Measurements from ENCODE around the gene HORMAD2. TPM values are rescaled to one million over a fixed set of nuclear protein-coding genes. Genes with fewer than 3 reads are reported as not detected.
"Not testable (repeated sequence)": the region's sequence is repeated elsewhere in the genome, so short reads cannot be mapped to it uniquely, and the experiment has no call there.

Gene HORMAD2
- polyA plus RNA-seq, 3 donors from 2014 or later = not detected

GRCh38 chr22:30045494-30045887 lies 34.8 kb upstream of the HORMAD2 start:
- H3K27me3 Mint-ChIP-seq (ENCODE audit: low read depth in 3 of 3) = peaks cover 0 to 6% (median 0%) of the 10 kb centered on the region in 3 donors
- H3K4me3 Mint-ChIP-seq = no peak overlapping the region
- no peak for DNase-seq
- no peaks in the 10 kb centered on the region for H3K36me3 Mint-ChIP-seq
- H3K4me1 Mint-ChIP-seq = peaks cover 5 to 11% of the 10 kb centered on the region in 2 donors
- H3K27ac Mint-ChIP-seq = no peak overlapping the region
- H3K9me3 Mint-ChIP-seq = peaks cover 0 to 1% (median 0%) of the 10 kb centered on the region in 6 donors

GRCh38 chr22:30045901-30046715 lies 34.2 kb upstream of the HORMAD2 start:
- Mint-ChIP-seq H3K4me3 (no peak overlapping the region), H3K36me3 (no peaks in the 10 kb centered on the region), H3K27ac (no peak overlapping the region), H3K27me3 (ENCODE audit: low read depth in 3 of 3) (peaks cover 0 to 6% (median 0%) of the 10 kb centered on the region in 3 donors), H3K9me3 (peaks cover 0 to 1% (median 0%) of the 10 kb centered on the region in 6 donors), H3K4me1 (peaks cover 5 to 11% of the 10 kb centered on the region in 2 donors)
- no peak for DNase-seq

GRCh38 chr22:30046716-30047363 lies 33.4 kb upstream of the HORMAD2 start:
- no peak for DNase-seq
- peaks cover 0 to 6% (median 2%) of the 10 kb centered on the region in 3 donors for H3K27me3 Mint-ChIP-seq (ENCODE audit: low read depth in 3 of 3)
- peaks cover 0 to 1% (median 0%) of the 10 kb centered on the region in 6 donors for H3K9me3 Mint-ChIP-seq
- no peaks in the 10 kb centered on the region for H3K36me3 Mint-ChIP-seq
- H3K4me1 Mint-ChIP-seq = peaks cover 5 to 11% of the 10 kb centered on the region in 2 donors
- peak overlapping the region in 1 of 6 donors; percentile 46 for H3K27ac Mint-ChIP-seq
- H3K4me3 Mint-ChIP-seq = peak overlapping the region in 3 of 5 donors; percentile 11 to 48 (median 28)

GRCh38 chr22:30047364-30047738 lies 32.9 kb upstream of the HORMAD2 start:
- Mint-ChIP-seq H3K36me3 (no peaks in the 10 kb centered on the region), H3K4me3 (peak overlapping the region in 3 of 5 donors; percentile 11 to 48 (median 28)), H3K27ac (peak overlapping the region in 1 of 6 donors; percentile 46), H3K27me3 (ENCODE audit: low read depth in 3 of 3) (peaks cover 0 to 4% (median 3%) of the 10 kb centered on the region in 3 donors), H3K9me3 (peaks cover 0 to 1% (median 0%) of the 10 kb centered on the region in 6 donors), H3K4me1 (peaks cover 5 to 11% of the 10 kb centered on the region in 2 donors)
- DNase-seq = peak; percentile 5 to 41 (median 26)

GRCh38 chr22:30048681-30049080 lies 31.6 kb upstream of the HORMAD2 start:
- DNase-seq = no peak
- Mint-ChIP-seq H3K4me3 (no peak overlapping the region), H3K4me1 (peaks cover 5 to 11% of the 10 kb centered on the region in 2 donors), H3K27me3 (ENCODE audit: low read depth in 3 of 3) (peaks cover 0 to 3% (median 0%) of the 10 kb centered on the region in 3 donors), H3K36me3 (no peaks in the 10 kb centered on the region), H3K27ac (no peak overlapping the region), H3K9me3 (peaks cover 0 to 1% (median 0%) of the 10 kb centered on the region in 6 donors)

- Mint-ChIP-seq H3K4me3 (no peak overlapping the region), H3K36me3 (peaks cover 0 to 4% (median 3%) of the 10 kb centered on the region in 3 donors), H3K27me3 (ENCODE audit: low read depth in 3 of 3) (peaks cover 0 to 5% (median 2%) of the 10 kb centered on the region in 3 donors), H3K4me1 (no peaks in the 10 kb centered on the region), H3K27ac (no peak overlapping the region), H3K9me3 (peaks cover 0 to 11% (median 5%) of the 10 kb centered on the region in 6 donors)
- no peak for DNase-seq
Measured at GRCh38 chr22:30054067-30054763, 26.0 kb upstream of the HORMAD2 start.

- H3K4me3 Mint-ChIP-seq = no peak overlapping the region
- H3K9me3 Mint-ChIP-seq = peaks cover 0 to 11% (median 6%) of the 10 kb centered on the region in 6 donors
- no peaks in the 10 kb centered on the region for H3K4me1 Mint-ChIP-seq
- DNase-seq = no peak
- peaks cover 0 to 5% (median 2%) of the 10 kb centered on the region in 3 donors for H3K27me3 Mint-ChIP-seq (ENCODE audit: low read depth in 3 of 3)
- peaks cover 0 to 4% (median 3%) of the 10 kb centered on the region in 3 donors for H3K36me3 Mint-ChIP-seq
- H3K27ac Mint-ChIP-seq = no peak overlapping the region
Measured at GRCh38 chr22:30054764-30055069, 25.5 kb upstream of the HORMAD2 start.

GRCh38 chr22:30056015-30056414 lies 24.2 kb upstream of the HORMAD2 start:
- DNase-seq = no peak
- no peaks in the 10 kb centered on the region for H3K4me1 Mint-ChIP-seq
- peaks cover 0 to 11% (median 6%) of the 10 kb centered on the region in 6 donors for H3K9me3 Mint-ChIP-seq
- H3K27ac Mint-ChIP-seq = no peak overlapping the region
- peaks cover 0 to 4% (median 3%) of the 10 kb centered on the region in 3 donors for H3K36me3 Mint-ChIP-seq
- H3K27me3 Mint-ChIP-seq (ENCODE audit: low read depth in 3 of 3) = peaks cover 0 to 5% (median 2%) of the 10 kb centered on the region in 3 donors
- no peak overlapping the region for H3K4me3 Mint-ChIP-seq

- DNase-seq = no peak
- H3K27me3 Mint-ChIP-seq (ENCODE audit: low read depth in 3 of 3) = peaks cover 1 to 2% (median 2%) of the 10 kb centered on the region in 3 donors
- peak overlapping the region in 1 of 5 donors; percentile 30 for H3K4me3 Mint-ChIP-seq
- no peaks in the 10 kb centered on the region for H3K4me1 Mint-ChIP-seq
- H3K9me3 Mint-ChIP-seq = peaks cover 0 to 11% (median 6%) of the 10 kb centered on the region in 6 donors
- no peak overlapping the region for H3K27ac Mint-ChIP-seq
- H3K36me3 Mint-ChIP-seq = peaks cover 0 to 4% (median 3%) of the 10 kb centered on the region in 3 donors
Measured at GRCh38 chr22:30057375-30057774, 22.9 kb upstream of the HORMAD2 start.

- not testable (repeated sequence) for DNase-seq; H3K36me3 Mint-ChIP-seq; H3K27me3 Mint-ChIP-seq (ENCODE audit: low read depth in 3 of 3); H3K27ac Mint-ChIP-seq; H3K4me1 Mint-ChIP-seq; H3K4me3 Mint-ChIP-seq
- H3K9me3 Mint-ChIP-seq = peaks cover 7 to 28% (median 19%) of the 10 kb centered on the region in 6 donors
Measured at GRCh38 chr22:30059346-30060020, 20.8 kb upstream of the HORMAD2 start.

GRCh38 chr22:30061094-30061493 lies 19.2 kb upstream of the HORMAD2 start:
- not testable (repeated sequence) for H3K4me3 Mint-ChIP-seq

GRCh38 chr22:30062259-30062658 lies 18.0 kb upstream of the HORMAD2 start:
- no peaks in the 10 kb centered on the region for H3K4me1 Mint-ChIP-seq
- H3K36me3 Mint-ChIP-seq = peaks cover 0 to 7% (median 6%) of the 10 kb centered on the region in 3 donors
- no peak overlapping the region for H3K4me3 Mint-ChIP-seq
- peaks cover 2 to 7% (median 7%) of the 10 kb centered on the region in 3 donors for H3K27me3 Mint-ChIP-seq (ENCODE audit: low read depth in 3 of 3)
- peaks cover 5 to 28% (median 19%) of the 10 kb centered on the region in 6 donors for H3K9me3 Mint-ChIP-seq
- H3K27ac Mint-ChIP-seq = no peak overlapping the region
- DNase-seq = no peak

More at GRCh38 chr22:30061094-30061493, 19.2 kb upstream of the HORMAD2 start:
- H3K9me3 Mint-ChIP-seq = peaks cover 7 to 36% (median 24%) of the 10 kb centered on the region in 6 donors
- not testable (repeated sequence) for H3K4me1 Mint-ChIP-seq; DNase-seq; H3K36me3 Mint-ChIP-seq; H3K27ac Mint-ChIP-seq; H3K27me3 Mint-ChIP-seq (ENCODE audit: low read depth in 3 of 3)

GRCh38 chr22:30062950-30063349 lies 17.3 kb upstream of the HORMAD2 start:
- Mint-ChIP-seq H3K27me3 (ENCODE audit: low read depth in 3 of 3) (peaks cover 2 to 11% (median 7%) of the 10 kb centered on the region in 3 donors), H3K9me3 (peaks cover 5 to 26% (median 18%) of the 10 kb centered on the region in 6 donors), H3K36me3 (peaks cover 0 to 7% (median 6%) of the 10 kb centered on the region in 3 donors), H3K4me1 (no peaks in the 10 kb centered on the region), H3K27ac (no peak overlapping the region), H3K4me3 (no peak overlapping the region)
- no peak for DNase-seq

All from immature natural killer cell (primary cell).